Retinal pigment epithelial cell (primary cell): ENCODE data around the gene STAT5B.
"Not testable (repeated sequence)": the region's sequence is repeated elsewhere in the genome, so short reads cannot be mapped to it uniquely, and the experiment has no call there.

Experiments used
- DNase-seq: peaks from one replicate; pipeline ENCODE4 v3.0.0-alpha.2; 2010; ENCODE audit warnings: low read depth
- H3K4me3 ChIP-seq: 2 replicates; pipeline ENCODE4 v1.5.1; 2011; ENCODE audit warnings: mild to moderate bottlenecking, low read length, control low read depth, moderate library complexity
- TF ChIP-seq, protein P1 (sequence below): conservative IDR thresholded peaks from 2 replicates; pipeline ENCODE4 v1.5.1; 2011; ENCODE audit warnings: low read depth, low read length, control low read depth, inconsistent platforms

STAT5B gene

DNA sequence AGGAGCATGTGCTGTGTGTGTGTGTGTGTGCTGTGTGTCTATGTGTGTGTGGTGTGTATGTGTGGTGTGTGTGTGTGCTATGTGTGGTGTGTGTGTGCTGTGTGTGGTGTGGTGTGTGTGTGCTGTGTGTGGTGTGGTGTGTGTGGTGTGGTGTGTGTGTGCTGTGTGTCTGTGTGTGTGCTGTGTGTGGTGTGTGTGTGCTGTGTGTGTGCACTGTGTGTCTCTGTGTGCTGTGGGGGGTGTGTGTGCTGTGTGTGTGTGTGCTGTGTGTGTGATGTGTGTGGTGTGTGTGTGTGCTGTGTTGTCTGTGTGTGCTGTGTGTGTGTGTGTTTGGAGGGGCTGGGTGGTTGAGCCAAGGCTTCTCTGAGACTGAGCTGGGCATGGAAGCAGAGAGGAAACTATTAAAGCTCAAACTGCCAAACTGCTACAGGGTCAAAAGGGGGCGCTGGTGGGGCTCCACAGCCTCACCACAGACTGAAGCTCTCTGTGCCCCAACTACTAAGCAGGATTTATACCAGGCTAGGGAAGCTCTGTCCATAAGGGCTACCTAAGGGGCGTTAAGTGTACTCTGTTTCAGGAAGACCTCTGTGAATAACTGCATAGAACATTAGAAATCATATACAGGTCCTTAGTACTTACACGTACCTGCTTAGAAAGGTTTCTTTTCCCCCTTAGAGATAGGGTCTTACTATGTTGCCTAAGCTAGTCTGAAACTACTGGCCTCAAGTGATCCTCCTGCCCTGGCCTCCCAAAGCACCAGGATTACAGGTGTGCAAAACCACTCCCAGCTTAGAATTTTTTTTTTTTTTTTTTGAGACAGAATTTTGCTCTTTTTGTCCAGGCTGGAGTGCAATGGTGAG is 54.1 kb downstream of the STAT5B start:
- TF ChIP-seq, protein P1, sequence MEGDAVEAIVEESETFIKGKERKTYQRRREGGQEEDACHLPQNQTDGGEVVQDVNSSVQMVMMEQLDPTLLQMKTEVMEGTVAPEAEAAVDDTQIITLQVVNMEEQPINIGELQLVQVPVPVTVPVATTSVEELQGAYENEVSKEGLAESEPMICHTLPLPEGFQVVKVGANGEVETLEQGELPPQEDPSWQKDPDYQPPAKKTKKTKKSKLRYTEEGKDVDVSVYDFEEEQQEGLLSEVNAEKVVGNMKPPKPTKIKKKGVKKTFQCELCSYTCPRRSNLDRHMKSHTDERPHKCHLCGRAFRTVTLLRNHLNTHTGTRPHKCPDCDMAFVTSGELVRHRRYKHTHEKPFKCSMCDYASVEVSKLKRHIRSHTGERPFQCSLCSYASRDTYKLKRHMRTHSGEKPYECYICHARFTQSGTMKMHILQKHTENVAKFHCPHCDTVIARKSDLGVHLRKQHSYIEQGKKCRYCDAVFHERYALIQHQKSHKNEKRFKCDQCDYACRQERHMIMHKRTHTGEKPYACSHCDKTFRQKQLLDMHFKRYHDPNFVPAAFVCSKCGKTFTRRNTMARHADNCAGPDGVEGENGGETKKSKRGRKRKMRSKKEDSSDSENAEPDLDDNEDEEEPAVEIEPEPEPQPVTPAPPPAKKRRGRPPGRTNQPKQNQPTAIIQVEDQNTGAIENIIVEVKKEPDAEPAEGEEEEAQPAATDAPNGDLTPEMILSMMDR, result peak; percentile 79
- no peak for DNase-seq
- no peak overlapping the region for H3K4me3 ChIP-seq

DNA sequence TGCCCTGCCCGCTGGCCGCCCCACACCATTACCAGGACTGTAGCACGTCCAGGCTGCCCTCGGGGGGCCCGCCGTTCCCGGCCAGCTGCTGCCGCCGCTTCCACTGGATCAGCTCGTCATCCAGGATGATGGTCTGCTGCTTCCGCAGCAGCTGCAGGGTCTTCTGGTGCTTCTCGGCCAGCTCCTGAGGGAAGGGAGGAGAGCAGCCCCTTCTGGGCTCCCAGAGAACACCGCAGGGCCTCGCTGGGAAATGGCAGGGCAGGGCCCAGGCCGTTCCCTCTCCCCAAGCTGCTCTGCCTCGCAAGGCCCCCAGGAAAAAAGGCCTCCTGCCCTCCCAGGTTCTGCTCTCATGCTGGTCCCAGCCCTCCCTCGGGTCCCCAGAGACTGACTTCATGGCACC is 56.9 kb downstream of the STAT5B start:
- not testable (repeated sequence) for H3K4me3 ChIP-seq, DNase-seq

DNA sequence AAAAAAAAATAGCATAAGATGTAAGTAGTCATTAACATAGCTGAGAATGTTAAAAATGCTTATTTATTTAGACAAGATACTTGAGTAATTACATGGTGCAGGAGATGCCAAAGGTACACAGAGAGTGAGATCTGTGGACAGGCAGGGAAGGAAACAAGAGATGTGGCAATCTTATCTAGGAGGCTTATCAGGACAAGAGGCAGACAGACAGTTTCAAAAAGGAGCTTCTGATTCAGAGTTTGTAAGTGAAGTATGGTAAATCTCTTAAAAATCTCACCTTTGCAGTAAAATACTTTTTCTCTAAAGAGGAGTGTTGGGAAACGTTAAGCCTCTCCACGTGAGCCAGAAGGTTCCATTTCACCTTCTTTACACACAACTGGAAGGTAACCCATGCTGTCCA is 62.0 kb downstream of the STAT5B start:
- TF ChIP-seq, protein P1, result no peak
- H3K4me3 ChIP-seq, result no peak overlapping the region
- DNase-seq, result no peak

DNA sequence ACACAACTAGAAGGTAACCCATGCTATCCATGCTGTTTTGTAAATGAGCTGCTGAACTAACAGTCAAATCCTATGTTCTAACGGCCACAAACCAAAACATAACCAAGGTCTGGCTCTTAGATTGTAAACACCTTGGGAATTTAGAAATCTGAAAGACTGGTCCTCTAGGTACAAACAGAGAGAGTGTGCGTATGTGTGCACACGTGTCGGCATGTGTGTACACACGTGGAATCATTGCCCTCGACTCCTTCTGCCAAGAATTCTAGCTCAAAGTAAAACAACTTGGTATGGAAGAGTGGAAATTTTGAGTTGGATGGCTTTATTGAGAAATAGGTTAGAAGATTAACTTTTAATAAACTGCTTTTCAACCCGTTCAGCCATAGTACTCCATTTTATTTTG is 63.8 kb downstream of the STAT5B start:
- H3K4me3 ChIP-seq, result no peak overlapping the region
- DNase-seq, result no peak
- TF ChIP-seq, protein P1, result no peak

DNA sequence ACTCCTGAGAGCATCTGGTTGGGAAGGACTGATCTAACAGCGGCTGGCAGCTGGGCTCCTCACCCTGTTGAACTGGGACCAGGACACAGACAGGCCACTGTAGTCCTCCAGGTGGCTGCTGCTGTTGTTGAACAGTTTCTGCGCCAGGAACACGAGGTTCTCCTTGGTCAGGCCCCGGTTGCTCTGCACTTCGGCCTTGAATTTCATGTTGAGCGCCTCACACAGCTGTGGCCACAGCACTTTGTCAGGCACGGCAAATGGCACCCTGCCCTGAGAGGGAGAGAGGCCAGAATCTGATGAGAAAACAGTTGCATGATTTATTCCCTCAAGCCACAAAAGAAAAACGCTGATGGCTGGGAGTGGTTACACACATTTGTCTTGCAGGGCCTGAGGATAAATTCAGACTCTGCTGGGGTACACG is 64.3 kb downstream of the STAT5B start:
- not testable (repeated sequence) for DNase-seq, H3K4me3 ChIP-seq

DNA sequence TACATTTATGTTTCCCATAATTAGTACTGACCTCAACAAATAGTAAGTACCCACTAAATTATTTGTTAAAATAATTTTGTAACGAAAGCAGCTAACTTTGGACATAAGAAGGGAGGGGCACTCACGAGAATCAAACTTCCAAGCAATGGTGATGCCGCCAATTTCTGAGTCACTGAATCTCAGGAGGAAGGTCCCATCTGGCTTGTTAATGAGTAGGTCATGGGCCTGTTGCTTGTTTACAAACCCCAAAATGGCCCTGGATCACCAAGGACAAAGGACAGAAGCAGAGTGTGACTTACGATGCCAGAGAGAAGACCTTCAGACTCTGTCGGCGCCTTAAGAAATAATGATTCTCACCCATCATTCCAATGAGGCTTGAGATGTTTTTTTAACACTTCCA is 66.1 kb downstream of the STAT5B start:
- TF ChIP-seq, protein P1, result no peak
- no peak overlapping the region for H3K4me3 ChIP-seq
- DNase-seq, result no peak

DNA sequence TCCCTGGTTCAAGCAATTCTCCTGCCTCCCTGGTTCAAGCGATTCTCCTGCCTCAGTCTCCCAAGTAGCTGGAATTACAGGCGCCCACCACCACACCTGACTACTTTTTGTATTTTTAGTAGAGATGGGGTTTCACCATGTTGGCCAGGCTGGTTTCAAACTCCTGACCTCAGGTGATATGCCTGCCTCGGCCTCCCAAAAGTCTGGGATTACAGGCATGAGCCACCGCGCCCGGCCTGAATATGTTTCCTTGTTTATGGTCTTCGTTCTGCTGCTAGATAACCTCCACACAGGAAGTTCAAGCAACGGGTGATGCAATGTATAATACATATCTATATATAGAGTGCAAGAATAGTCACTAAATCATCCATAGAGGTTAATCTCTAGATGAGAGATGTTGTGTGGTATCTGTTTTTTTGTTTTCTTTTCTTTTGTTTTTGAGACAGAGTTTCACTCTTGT is 70.0 kb downstream of the STAT5B start:
- DNase-seq, result not testable (repeated sequence)

DNA sequence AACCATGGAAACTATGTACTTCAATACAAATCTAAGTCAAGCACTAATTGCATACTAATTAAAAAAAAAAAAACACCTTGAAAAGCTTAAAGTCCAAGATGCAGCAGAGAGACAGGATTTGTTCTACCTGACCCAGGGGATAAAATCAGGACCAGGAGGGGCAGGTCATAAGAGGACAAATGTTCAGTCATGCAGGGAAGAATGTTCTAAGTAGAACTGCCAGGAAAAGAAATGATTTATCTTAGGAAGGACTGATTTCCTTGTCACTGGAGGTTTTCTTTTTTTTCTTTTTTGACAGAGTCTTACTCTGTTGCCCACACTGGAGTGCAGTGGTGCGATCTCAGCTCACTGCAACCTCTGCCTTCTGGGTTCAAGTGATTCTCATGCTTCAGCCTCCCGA is 72.8 kb downstream of the STAT5B start:
- H3K4me3 ChIP-seq, result no peak overlapping the region
- DNase-seq, result no peak
- TF ChIP-seq, protein P1, result no peak

More for the DNA sequence above, 70.0 kb downstream of the STAT5B start:
- not testable (repeated sequence) for H3K4me3 ChIP-seq

DNA sequence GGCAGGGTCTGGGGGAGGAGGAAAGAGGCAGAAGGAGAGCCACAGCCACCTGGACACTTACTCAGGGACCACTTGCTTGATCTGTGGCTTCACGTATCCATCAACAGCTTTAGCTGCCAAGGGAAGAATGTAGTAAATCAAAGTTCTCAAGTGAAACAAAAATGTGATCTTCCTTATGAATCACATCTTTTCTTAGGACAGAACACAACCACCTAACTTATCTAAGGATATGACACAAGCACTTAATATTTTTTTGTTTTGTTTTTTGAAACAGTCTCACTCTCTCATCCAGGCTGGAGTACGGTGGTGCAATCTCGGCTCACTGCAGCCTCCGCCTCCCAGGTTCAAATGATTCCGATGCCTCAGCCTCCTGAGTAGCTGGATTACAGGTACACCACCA is 73.5 kb downstream of the STAT5B start:
- DNase-seq, result no peak
- TF ChIP-seq, protein P1, result no peak
- no peak overlapping the region for H3K4me3 ChIP-seq
